ENCODE results near the gene CAMTA1.
A peak's percentile ranks its signal among the peaks of the same experiment; 100 is the strongest.

CAMTA1 gene

GRCh38 chr1:6911021-6911941 is 126.0 kb downstream of the CAMTA1 start:
- DNase-seq (ENCODE audit: low read depth) = no peak
- TF ChIP-seq, protein P1, sequence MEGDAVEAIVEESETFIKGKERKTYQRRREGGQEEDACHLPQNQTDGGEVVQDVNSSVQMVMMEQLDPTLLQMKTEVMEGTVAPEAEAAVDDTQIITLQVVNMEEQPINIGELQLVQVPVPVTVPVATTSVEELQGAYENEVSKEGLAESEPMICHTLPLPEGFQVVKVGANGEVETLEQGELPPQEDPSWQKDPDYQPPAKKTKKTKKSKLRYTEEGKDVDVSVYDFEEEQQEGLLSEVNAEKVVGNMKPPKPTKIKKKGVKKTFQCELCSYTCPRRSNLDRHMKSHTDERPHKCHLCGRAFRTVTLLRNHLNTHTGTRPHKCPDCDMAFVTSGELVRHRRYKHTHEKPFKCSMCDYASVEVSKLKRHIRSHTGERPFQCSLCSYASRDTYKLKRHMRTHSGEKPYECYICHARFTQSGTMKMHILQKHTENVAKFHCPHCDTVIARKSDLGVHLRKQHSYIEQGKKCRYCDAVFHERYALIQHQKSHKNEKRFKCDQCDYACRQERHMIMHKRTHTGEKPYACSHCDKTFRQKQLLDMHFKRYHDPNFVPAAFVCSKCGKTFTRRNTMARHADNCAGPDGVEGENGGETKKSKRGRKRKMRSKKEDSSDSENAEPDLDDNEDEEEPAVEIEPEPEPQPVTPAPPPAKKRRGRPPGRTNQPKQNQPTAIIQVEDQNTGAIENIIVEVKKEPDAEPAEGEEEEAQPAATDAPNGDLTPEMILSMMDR (conservative IDR thresholded peaks at IDR 0.05; ENCODE audit: control insufficient read depth, insufficient read depth, low read depth, low read length) = no peak
- no peak overlapping the region for H3K4me3 ChIP-seq (ENCODE audit: control insufficient read depth, low read depth, low read length)

- no peak overlapping the region for H3K4me3 ChIP-seq (ENCODE audit: control insufficient read depth, low read depth, low read length)
- TF ChIP-seq, protein P1 (conservative IDR thresholded peaks at IDR 0.05; ENCODE audit: control insufficient read depth, insufficient read depth, low read depth, low read length) = no peak
- peak; percentile 12 for DNase-seq (ENCODE audit: low read depth)
These were observed 126.7 kb downstream of the CAMTA1 start for GRCh38 chr1:6911974-6912373.

GRCh38 chr1:6912518-6912917 is 127.3 kb downstream of the CAMTA1 start:
- no peak for DNase-seq (ENCODE audit: low read depth)
- TF ChIP-seq, protein P1 (conservative IDR thresholded peaks at IDR 0.05; ENCODE audit: control insufficient read depth, insufficient read depth, low read depth, low read length) = no peak
- H3K4me3 ChIP-seq (ENCODE audit: control insufficient read depth, low read depth, low read length) = no peak overlapping the region

GRCh38 chr1:6913086-6913485 is 127.8 kb downstream of the CAMTA1 start:
- DNase-seq (ENCODE audit: low read depth) = no peak
- H3K4me3 ChIP-seq (ENCODE audit: control insufficient read depth, low read depth, low read length) = no peak overlapping the region
- TF ChIP-seq, protein P1 (conservative IDR thresholded peaks at IDR 0.05; ENCODE audit: control insufficient read depth, insufficient read depth, low read depth, low read length) = no peak

DNA sequence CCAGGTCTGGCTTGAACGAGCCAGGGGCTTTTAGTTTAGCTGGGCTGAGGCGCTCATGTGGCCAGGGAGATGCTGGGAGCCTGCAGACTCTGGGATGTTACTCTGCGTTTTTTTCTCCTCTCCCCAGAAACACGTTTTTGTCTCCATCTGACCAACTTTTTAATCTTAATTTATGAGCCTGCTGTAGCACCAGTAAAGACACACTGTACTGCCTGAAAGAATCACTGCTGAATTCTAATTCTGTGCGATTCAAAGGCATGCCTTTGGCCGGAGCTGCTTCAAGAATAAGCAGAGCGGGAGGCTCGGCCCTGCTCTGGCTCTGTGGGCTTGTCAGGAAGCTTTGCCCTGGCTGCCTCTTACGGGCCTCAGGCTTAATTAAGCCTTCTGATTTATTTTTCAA is 129.5 kb downstream of the CAMTA1 start:
- DNase-seq (ENCODE audit: low read depth) = no peak
- no peak overlapping the region for H3K4me3 ChIP-seq (ENCODE audit: control insufficient read depth, low read depth, low read length)
- TF ChIP-seq, protein P1 (conservative IDR thresholded peaks at IDR 0.05; ENCODE audit: control insufficient read depth, insufficient read depth, low read depth, low read length) = no peak

DNA sequence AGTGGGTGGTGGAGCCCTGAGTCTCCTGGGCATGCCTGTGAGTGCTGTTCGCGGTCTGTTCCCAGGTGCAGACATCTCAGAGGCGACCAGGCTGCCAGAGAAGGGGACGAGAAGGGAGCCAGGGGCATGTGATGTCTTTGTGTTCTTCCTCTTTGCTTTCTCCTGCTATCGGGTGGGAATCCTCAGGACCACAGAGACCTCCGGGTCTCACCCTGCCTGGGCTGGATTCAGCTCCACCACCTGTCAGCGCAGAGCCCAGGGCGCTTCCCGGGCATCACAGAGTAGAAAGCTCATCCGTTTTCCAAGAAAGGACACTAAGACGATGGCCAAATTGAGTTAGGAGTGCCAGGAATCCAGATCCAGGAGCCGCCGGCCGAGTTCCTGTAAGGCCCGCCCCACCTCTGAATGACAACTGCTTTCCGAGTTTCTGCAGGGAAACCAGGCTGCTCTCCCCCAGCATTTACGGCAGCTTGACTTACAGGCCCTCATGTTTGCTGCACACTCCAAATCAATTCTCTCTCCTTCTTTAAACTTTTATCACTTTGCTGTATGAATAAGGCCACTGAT is 130.8 kb downstream of the CAMTA1 start:
- TF ChIP-seq, protein P1 (conservative IDR thresholded peaks at IDR 0.05; ENCODE audit: control insufficient read depth, insufficient read depth, low read depth, low read length) = no peak
- no peak overlapping the region for H3K4me3 ChIP-seq (ENCODE audit: control insufficient read depth, low read depth, low read length)
- DNase-seq (ENCODE audit: low read depth) = no peak

Measured in fibroblast of mammary gland (primary cell).